ENCODE measurements around the gene GLRA2.

The GLRA2 gene

DNA sequence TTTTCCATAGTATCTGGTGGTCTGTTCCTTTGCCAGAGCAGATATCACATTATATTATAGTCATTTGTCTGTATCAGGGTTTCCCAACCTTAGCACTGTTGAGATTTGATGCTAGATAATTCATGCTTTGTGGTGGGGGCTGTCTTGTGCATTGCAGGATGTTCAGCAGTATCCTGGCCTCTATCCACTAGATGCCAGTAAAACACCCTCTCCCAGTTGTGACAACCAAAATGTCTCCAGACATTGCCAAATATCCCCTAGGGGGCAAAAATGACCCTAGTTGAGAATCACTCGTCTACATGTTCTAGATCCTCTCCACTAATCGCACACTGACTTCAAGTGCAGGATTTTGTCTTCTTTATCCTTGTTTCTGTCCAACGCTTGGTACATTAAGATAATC lies 182.8 kb downstream of the GLRA2 start:
- DNase-seq = no peak

DNA sequence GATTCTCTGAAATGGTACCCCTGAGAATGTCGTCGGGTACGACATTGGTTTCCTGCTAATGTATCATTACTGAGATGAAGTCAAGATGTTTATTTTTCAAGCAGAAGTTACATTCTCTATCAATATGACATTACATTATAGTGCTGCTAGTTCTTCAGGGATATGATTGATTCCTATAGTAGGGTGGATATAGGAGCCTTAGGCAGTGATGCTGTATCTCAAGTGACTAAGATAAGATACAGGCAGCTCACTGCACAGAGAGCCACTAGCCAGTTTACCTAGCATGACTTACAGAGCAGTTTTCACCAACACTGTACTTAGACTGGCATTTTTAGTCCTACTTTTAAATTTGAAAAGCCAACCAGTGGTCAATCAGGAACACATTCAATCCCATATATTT lies 188.6 kb downstream of the GLRA2 start:
- DNase-seq = no peak

DNA sequence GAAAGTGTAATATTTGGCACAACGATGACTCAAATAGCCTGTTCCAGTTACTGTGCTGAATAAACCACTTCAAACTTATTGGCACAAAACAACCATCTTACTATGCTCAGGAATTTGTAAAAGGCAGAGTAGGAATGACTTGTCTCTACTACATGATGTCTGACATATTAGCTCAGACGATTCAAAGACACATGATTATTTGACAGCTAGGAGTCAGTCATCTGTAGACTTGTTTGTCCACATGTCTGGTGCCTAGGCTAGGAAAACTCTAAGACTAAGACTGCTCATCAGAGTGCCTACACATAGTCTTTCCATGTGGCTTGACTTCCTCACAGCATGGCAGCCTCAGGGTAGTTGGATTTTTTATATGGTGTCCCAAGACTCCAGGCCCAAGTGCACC lies 189.1 kb downstream of the GLRA2 start:
- no peak for DNase-seq

DNA sequence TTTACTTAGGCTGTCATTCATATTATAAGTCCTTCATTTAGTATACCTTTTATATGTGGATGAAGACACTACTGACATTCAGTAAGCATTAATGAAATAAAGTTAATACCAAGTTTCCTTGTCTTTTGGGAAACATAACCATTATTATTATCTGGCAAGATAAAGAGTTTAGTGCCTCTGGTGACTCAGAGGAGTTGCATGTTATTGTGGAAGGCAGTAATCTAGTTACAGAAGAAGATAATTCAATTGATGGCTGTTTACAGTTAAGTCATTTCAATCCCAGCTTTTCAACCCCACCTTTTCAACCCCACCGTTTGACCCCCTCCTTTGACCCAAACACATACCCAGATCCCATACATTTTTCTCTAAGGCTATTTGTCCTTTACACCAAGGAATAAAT lies 199.7 kb downstream of the GLRA2 start:
- no peak for DNase-seq

DNA sequence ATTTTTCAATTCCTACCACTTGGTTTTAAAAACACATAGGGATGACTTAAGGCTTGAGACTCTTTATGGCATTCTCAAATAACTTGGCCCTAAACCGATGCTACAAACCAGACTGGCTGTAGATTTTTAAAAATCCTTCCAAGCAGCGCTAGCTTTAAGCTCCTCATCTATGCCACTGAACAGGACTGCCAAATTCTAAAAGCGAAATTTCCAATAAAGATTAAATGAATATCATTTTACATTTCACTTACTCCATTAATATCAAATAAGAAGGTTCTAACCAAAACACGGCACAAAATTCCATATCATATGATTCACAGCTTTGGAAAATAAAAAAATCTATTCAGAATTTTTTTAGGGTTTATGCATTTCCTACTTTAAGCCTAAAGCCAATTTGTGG lies 209.3 kb downstream of the GLRA2 start:
- DNase-seq = no peak

DNA sequence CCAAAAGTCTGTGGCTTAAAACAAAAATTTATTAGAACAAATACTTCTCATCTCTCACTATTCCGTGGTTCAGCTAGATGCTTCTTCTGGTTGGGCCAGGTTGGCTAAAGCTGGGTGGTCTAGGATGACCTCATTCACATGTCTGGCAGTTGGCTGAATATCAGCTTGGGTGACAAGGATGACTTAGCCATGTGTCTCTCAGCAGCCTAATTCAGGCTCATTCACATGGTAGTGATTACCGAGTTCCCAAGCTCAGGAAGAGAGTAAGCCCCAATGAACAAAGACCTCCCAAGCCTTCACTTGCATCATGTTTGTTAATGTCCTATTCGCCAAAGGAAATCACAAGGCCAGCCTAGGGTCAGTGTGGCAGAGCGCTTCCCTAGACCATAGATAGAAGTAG lies 224.1 kb downstream of the GLRA2 start:
- DNase-seq = no peak

DNA sequence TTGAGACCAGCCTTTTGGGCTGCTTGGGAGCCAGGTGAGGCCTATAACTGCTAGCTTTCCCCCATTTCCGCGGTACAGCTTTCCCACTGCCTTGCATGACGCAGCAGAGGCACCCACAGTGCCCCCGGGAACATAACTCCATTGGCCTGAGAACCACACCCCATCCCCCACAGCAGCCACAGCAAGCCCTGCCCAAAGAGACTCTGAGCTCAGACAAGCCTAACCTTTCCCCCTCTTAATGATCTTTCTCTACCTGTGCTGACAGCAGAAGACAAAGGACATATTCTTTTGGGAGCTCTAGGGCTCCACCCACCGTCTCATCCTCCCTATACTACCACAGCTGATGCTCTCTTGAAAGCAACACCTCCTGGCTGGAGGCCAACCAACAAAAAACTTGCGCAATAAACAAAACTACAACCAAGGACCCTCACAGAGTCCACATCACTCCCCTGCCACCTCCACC lies 228.7 kb downstream of the GLRA2 start:
- DNase-seq = no peak

DNA sequence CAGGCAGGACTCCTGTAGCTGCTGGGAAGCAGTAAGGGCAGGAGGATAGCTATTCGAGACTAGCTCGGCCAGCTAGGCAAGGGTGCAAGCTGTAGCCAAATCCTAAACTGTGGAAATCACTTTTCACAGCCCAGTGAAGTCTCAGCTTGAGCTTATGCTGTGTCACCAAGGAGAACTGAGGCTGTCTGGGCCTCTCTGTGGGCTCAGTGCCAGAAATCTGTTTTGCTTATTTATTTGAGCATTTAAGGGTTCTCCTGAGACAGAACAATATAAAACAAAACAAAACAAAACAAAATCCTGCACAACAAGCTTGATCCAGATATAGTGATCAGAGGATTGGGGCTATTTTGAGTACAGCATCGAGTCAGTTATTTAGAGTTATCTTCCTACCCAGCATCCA lies 246.1 kb downstream of the GLRA2 start:
- DNase-seq = no peak

DNA sequence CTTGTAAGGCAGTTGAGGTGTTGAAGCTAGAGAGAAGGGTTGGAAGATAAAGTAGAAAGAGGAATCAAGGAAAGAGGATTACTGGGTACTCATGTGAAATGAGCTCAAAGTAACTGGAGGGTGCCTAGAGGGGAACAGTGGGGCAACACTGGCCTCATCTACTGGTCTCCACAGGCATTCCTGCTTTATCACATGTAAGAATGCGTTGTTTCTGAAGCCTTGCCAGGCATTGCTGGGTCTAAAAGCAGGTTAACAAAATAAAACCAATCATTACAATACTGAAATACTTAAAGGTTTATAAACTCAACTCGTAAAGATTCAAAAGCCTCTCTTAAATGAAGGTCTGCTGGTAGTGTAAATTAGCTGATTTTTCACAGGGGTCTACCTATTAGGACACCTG lies 247.6 kb downstream of the GLRA2 start:
- no peak for DNase-seq

DNA sequence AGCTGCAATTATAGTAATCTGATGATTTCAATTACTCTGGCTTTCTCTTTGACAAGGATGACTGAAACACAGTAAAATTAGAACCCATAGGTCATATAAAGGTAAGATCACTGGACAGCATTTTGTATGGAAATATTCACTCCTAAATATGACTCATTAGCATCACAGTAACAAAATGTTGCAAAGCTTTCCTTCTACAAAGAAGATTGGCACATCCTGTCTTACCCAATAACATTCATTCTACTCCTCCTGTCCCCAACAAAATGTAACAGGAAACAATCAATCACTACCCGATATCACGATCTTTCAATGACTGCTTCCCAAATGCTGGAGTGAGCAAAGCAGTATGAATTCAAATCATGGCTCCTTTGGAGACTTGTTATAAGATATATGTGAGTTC lies 248.2 kb downstream of the GLRA2 start:
- DNase-seq = no peak

DNA sequence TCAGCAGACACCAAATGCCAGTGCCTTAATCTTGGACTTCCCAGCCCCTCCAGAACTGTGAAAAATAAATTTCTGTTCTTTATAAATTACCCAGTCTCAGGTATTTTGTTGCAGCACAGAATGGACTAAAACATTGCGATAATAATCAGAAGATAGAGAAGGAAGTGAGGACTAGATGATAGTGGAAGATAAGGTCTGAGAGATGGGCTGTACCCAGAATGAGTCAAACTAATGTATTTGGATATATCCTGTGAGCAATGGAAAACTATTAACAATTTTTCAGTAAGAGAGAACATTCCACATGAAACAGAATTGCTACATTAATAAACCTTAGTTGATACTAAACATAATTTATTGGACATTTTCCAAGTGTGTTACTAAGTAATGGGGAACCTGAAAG lies 250.2 kb downstream of the GLRA2 start:
- no peak for DNase-seq

Data from NCI-H1417 treated with DMSO at 0.1 percent for 48 hours (cell line).